ENCODE data around the gene HEG1.

Gene HEG1

DNA sequence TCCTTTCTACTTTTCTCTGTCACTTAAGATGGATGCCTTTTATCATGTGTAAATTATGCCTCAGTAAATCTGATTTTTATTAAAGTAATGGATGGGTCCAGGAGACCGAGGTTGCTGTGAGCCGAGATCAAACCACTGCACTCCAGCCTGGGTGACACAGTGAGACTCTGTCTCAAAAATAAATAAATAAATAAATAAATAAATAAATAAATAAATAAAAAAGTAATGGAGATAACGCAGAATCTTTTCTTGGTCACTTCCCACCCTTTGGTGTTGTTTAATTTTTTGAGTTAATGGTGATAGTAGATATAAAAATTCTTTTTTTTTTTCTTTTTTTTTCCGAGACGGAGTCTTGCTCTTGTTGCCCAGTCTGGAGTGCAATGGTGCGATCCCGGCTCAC, 77.2 kb downstream of the HEG1 start:
- Histone ChIP-seq H3K27ac (ENCODE audit: poor library complexity, severe bottlenecking) (no peak overlapping the region), H3K4me3 (ENCODE audit: severe bottlenecking) (no peak overlapping the region), H3K27me3 (ENCODE audit: insufficient read depth, poor library complexity, severe bottlenecking) (no peaks in the 10 kb centered on the region), H3K36me3 (ENCODE audit: low read depth) (peaks cover 42% of the 10 kb centered on the region), H3K4me1 (ENCODE audit: insufficient read depth, poor library complexity, severe bottlenecking) (no peaks in the 10 kb centered on the region), H3K9me3 (ENCODE audit: severe bottlenecking) (no peaks in the 10 kb centered on the region)
- ATAC-seq (ENCODE audit: low read depth) (no peak), DNase-seq (ENCODE audit: low spot score) (no peak)
- no peak for TF ChIP-seq CTCF (IDR thresholded peaks at IDR 0.05; ENCODE audit: poor library complexity, severe bottlenecking)

- H3K36me3 ChIP-seq (ENCODE audit: low read depth), result peaks cover 52% of the 10 kb centered on the region
- H3K27me3 ChIP-seq (ENCODE audit: insufficient read depth, poor library complexity, severe bottlenecking), result no peaks in the 10 kb centered on the region
- no peak overlapping the region for H3K27ac ChIP-seq (ENCODE audit: poor library complexity, severe bottlenecking)
- no peak for TF ChIP-seq CTCF (IDR thresholded peaks at IDR 0.05; ENCODE audit: poor library complexity, severe bottlenecking)
- H3K9me3 ChIP-seq (ENCODE audit: severe bottlenecking), result no peaks in the 10 kb centered on the region
- DNase-seq (ENCODE audit: low spot score) (no peak), ATAC-seq (ENCODE audit: low read depth) (no peak)
- H3K4me1 ChIP-seq (ENCODE audit: insufficient read depth, poor library complexity, severe bottlenecking), result no peaks in the 10 kb centered on the region
- H3K4me3 ChIP-seq (ENCODE audit: severe bottlenecking), result no peak overlapping the region
Observed at GRCh38 chr3:124976383-124976782, 79.4 kb downstream of the HEG1 start.

DNA sequence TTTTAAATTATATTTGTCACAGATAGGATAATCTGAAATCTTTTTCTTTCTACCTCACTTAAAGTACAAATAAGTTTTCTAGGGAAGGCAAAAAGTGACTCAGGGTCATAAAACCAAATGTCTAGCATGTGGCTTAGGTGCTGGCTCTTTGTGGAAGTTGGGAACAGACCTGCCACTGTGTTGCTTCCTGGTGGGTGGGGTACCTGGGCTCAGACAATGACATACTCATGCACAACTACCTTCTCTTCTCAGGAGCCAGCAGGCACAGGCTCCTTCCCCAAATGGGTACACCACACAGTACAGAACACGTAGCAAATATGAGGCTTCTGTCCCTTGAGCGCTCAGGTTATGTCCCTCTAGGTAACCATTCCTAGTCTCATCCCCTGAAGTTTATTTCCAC, 81.1 kb downstream of the HEG1 start:
- H3K27me3 ChIP-seq (ENCODE audit: insufficient read depth, poor library complexity, severe bottlenecking), result no peaks in the 10 kb centered on the region
- H3K27ac ChIP-seq (ENCODE audit: poor library complexity, severe bottlenecking), result no peak overlapping the region
- H3K4me3 ChIP-seq (ENCODE audit: severe bottlenecking), result no peak overlapping the region
- ATAC-seq (ENCODE audit: low read depth), result no peak
- H3K36me3 ChIP-seq (ENCODE audit: low read depth), result peaks cover 58% of the 10 kb centered on the region
- no peak for DNase-seq (ENCODE audit: low spot score)
- no peaks in the 10 kb centered on the region for H3K4me1 ChIP-seq (ENCODE audit: insufficient read depth, poor library complexity, severe bottlenecking)
- H3K9me3 ChIP-seq (ENCODE audit: severe bottlenecking), result no peaks in the 10 kb centered on the region
- no peak for TF ChIP-seq CTCF (IDR thresholded peaks at IDR 0.05; ENCODE audit: poor library complexity, severe bottlenecking)

DNA sequence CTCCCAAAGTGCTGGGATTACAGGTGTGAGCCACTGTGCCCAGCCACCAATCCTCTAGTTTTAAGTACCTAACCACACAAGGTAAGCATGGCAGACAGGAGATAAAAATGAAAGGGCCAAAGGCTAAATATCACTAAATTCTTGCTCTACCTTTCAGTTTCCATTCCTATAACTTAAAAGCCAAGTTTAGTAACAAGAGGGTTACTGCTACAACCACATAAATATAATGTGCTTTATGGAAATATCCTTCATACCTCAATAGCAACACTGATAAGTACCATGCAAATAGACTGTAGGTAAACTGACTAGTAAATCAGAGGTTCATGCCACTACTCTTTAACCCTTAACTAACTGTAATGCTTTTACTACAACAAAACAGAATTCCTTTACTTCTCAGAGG, 82.5 kb downstream of the HEG1 start:
- no peak for DNase-seq (ENCODE audit: low spot score)
- Histone ChIP-seq H3K27me3 (ENCODE audit: insufficient read depth, poor library complexity, severe bottlenecking) (no peaks in the 10 kb centered on the region), H3K27ac (ENCODE audit: poor library complexity, severe bottlenecking) (no peak overlapping the region), H3K4me1 (ENCODE audit: insufficient read depth, poor library complexity, severe bottlenecking) (no peaks in the 10 kb centered on the region), H3K4me3 (ENCODE audit: severe bottlenecking) (no peak overlapping the region), H3K9me3 (ENCODE audit: severe bottlenecking) (no peaks in the 10 kb centered on the region), H3K36me3 (ENCODE audit: low read depth) (peaks cover 54% of the 10 kb centered on the region)
- TF ChIP-seq CTCF (IDR thresholded peaks at IDR 0.05; ENCODE audit: poor library complexity, severe bottlenecking), result no peak
- ATAC-seq (ENCODE audit: low read depth), result no peak

- H3K4me3 ChIP-seq (ENCODE audit: severe bottlenecking), result no peak overlapping the region
- TF ChIP-seq CTCF (IDR thresholded peaks at IDR 0.05; ENCODE audit: poor library complexity, severe bottlenecking), result no peak
- no peak for DNase-seq (ENCODE audit: low spot score)
- no peak overlapping the region for H3K27ac ChIP-seq (ENCODE audit: poor library complexity, severe bottlenecking)
- no peaks in the 10 kb centered on the region for H3K4me1 ChIP-seq (ENCODE audit: insufficient read depth, poor library complexity, severe bottlenecking)
- peaks cover 46% of the 10 kb centered on the region for H3K36me3 ChIP-seq (ENCODE audit: low read depth)
- H3K9me3 ChIP-seq (ENCODE audit: severe bottlenecking), result no peaks in the 10 kb centered on the region
- H3K27me3 ChIP-seq (ENCODE audit: insufficient read depth, poor library complexity, severe bottlenecking), result no peaks in the 10 kb centered on the region
- no peak for ATAC-seq (ENCODE audit: low read depth)
Observed at GRCh38 chr3:124972457-124972856, 83.3 kb downstream of the HEG1 start.

Measured in RWPE2 (cell line).